ENCODE measurements around the gene UNC5A.

Gene UNC5A

DNA sequence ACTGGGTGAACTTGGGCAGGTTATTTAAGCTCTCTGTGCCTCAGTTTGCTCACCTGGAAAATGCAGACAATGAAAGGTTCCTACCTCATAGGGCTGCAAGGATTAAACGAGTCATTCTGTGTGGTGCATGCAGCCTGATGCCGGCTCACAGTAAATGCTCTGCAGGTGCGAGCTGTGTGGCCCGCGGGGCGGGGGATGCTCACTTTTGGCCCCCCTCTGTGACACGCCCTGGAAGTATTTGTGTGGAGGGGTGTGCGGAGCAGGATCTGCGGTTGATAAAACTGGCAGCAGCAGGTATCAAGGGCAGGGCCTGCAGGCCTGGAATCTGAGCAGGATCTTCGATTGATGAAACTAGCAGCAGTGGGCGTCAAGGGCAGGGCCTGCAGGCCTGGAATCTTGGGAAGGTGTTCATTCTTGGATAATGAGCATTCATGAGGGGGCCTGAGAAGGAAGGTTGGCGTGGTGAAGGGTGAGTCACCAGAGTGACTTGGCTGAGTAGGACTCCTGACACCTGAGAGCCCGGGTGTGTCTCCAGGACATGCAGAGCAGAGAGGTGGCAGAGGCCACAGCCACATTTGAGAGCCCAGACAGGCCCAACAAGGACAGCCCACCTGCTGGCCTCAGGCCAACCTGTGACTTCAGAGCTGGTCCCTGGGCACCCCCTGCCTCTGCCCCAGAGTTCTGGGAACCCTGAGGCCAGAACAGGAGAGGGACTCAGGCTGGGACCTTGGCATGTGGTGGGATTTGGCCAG lies 11.9 kb downstream of the UNC5A start:
- DNase-seq = no peak

DNA sequence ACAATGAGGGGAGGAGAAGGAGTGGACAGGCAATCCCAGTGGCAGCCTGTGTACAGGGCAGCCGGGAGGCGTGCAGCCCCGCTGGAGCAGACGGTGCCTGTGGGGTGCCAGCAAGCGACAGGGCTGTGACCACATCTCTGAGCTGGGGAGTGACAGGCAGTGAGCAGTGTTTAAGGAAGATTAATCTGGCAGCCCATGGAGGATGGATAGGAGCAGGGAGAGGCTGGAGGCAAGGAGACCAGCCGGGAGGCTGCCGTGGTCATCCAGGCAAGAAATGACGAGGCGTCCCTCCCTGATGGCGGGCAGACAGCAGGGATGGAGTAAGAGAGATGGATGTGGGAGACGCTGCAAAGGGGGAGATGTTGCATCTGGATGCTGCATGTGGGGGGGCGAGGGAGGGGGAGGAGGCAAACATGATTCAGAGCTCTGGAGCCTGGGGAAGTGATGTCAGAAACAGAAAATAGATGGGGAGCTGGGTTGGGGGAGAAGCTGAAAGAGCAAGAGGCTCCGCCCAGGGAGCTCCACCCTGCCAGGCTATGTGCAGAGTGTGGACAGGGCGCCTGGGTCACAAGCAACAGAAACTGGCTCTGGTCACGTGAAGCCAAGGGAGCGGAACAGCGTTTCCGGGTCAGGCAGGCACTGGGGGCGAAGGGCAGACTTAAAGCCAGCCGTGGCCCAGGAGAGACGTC lies 12.6 kb downstream of the UNC5A start:
- DNase-seq = no peak

DNA sequence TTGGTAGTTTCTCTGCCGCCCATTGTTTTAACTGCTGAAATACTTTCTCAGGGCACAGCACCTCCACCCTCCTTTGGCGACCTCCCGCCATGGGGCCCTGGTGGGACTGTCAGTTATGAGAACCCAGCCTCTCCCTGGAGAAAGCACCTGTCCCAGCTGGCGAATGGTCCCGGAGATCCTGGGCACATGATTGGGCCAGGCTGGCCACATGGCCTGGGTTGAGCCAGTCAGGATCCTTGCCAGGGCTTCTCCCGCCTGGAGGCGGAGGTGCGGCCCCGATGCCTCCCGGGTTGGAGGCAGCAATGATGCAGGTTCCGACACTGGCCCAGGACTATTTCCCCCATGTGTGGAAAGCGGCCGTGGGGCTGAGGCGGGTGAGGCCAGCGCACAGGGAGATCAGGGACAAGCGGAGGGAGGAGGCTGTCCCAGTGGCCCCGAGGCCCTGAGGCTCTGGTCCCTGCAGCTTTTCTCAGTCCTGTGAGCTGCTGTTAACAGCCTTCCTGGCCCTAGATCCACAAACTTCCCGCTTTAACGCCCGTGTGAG lies 13.6 kb downstream of the UNC5A start:
- DNase-seq = no peak

- DNase-seq = no peak
Observed at GRCh38 chr5:176824604-176825003, 14.2 kb downstream of the UNC5A start.

- DNase-seq = no peak
Observed at GRCh38 chr5:176825234-176825633, 14.9 kb downstream of the UNC5A start.

GRCh38 chr5:176825957-176826356 lies 15.6 kb downstream of the UNC5A start:
- no peak for DNase-seq

DNA sequence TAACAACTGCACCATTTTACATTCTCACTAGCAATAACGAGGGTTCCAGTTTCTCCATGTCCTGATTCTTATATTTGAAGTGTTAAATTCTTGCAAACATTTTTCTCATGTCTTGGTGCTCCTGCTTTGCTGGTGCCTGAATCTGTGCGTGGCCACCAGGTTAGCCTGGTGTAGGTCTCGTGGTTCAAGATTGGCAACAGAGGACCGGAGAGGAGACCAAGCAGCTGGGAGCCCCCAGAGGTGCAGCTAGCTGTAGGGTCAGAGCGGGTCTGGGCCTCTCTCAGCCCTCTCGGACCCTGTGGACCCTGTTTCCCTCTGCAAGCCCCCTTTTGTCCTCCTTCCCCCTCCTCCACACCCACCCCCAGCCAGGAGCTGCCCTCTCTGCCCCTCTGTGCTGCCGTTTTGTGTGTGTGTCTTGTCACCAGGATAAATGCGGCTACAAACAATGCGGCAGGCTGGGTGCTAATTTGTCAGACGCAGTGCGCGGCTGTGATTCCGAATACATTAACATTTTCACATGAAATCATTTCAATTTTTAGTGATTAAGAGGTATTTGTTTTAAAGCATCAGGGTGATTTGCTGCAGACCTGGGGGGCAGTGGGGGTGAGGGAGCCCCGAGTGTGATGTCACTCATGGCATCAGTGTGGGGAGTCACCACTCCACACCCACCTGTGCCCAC lies 17.5 kb downstream of the UNC5A start:
- no peak for DNase-seq

DNA sequence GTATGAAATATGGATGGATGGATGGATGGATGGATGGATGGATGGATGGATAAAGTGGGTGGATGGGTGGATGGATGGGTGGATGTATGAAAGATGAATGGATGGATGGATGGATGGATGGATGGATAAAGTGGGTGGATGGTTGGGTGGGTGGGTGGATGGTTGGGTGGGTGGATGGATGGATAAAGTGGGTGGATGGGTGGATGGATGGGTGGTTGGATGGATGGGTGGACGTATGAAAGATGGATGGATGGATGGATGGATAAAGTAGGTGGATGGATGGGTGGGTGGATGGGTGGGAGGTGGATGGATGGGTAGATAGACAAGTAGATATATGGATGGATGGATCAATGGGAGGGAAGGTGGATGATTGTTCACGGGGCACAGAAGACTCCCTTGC lies 19.0 kb downstream of the UNC5A start:
- DNase-seq = no peak

DNA sequence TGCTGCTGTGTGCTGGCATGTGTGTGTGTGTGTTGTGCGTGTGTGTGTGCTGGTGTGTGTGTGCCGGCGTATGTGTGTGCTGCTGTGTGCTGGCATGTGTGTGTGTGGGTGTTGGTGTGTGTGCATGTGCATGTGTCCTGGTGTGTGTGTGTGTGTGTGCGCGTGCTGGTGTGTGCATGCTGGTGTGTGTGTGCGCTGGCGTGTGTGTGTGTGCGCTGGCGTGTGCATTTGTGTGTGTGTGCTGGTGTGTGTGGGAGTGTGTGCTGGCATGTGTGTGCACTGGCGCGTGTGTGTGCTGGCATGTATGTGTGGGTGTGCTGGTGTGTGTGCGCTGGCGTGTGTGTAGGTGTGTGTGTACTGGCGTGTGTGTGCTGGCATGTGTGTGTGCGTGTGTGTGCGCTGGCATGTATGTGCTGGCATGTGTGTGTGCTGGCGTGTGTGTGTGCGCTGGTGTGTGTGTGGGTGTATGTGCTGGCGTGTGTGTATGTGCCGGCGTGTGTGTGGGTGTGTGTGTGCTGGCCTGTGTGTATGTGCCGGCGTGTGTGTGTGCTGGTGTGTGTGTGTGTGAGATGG lies 20.1 kb downstream of the UNC5A start:
- DNase-seq = no peak

DNA sequence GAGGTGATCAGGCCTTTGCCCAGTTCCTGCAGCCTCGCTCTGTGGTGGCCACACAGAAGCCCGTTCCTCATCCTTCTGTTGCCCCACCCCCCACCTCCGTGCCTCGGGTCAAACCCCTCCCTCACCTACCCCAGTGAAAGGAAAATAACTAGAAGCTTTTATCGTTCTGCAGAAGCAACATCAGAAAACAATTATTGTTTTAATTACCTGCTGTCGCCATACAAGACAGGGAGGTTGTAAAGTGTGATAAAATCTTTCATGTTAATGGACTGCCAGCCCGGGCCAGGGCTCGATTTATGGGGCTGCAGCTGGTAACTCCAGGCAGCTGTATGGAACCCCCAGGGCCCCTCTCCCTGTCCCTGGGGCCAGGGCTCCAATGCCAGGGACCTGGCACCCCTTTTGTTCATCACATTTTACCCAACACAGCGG lies 20.6 kb downstream of the UNC5A start:
- DNase-seq = no peak

DNA sequence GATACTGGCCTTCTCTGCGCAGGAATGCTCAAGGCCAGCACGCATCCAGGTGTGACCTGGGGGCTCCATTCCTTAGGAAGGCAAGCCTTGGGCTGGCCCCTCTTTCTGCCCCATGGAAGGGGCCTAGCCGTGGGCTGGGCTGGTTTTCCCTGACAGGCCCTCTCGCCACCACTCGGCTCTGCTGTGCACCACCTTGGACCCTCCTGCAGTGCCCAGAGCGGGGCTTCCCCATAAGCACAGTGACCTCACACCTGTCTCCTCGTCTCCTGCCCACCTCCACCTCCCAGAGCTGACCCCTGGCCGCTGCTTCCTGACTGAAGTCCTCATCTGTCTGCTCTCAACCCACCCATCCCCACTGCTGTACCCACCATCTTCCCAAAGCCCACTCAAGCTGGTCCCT lies 21.1 kb downstream of the UNC5A start:
- DNase-seq = no peak

DNA sequence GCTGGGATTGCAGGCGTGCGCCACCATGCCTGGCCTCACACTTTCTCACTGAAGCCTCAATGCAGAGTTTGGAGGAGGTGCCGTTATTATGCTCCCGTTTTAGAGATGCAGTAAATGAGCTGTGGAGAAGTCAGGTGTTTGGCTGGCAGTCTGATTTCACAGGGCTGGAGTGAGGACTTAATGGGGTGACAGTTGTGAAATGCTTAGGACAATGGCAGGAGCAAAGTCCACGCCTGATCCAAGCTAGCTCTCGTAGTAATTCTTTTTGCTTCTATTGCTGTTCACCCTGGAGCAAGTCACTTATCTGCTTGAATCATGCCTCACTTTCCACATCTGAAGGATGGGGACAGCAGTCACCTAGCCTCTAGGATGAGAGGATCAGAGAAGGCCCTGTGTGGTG lies 21.8 kb downstream of the UNC5A start:
- DNase-seq = no peak

- DNase-seq = no peak
Observed at GRCh38 chr5:176833286-176833685, 22.9 kb downstream of the UNC5A start.

DNA sequence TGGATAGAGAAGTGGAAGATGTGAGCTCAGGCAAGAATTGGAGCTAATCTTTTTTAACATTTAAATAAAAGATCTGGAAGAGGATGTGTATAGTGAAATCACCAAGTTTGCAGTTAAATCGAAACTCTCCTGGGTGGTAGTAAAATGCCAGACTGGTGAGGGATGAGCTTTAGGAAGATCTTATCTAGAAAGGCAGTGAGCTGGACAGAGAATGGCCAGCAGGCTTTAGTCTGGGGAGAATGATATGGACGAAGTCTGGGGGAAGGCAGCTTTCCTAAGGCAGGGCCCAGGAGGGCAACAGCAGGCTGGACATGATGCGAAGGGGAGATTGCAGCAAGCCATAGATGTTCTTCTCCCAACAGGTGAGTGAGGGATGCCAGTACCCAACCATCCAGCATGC lies 25.6 kb downstream of the UNC5A start:
- no peak for DNase-seq

DNA sequence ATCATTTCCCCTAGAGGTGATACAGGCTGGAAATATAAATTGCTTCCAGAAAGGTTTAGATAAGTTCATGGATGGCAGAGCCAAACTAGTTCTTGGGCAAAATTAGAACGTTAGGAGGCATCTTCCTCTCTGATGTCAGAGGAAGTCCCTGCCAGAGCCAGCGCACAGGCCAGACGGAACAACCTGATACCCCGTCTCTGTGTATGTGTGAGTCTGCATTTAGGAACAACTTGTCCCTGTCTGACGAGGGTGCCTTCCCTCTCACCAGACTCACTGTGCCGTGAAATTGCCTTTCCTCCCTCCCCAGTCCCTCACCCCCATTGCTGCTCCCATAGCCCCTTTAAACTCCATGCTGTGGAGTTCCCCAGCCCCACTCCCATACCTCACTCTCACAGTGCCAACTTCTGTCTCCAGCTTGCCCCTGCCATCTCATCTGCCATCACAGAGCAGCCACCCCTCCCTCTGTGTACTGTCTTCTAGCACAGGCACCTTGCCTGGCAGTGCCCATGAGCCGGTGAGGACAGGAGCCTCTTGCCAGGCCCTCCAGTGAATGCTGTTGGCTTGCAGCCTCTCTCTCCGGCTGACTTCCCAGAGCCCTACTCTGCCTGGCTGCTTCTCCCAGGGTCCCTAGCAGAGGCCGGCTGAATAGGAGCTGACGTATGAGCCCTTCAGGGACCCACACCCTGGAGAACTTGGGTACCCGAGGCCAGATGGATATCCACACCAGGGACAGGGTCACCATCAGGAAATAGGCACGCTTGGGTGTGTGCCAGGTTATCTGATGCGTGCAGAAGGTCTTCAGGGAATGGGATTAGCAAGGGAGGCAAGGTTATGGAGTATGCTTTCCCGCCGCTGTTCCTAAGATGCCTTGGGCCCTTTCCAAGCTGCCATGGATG lies 26.7 kb downstream of the UNC5A start:
- peak; percentile 25 for DNase-seq

DNA sequence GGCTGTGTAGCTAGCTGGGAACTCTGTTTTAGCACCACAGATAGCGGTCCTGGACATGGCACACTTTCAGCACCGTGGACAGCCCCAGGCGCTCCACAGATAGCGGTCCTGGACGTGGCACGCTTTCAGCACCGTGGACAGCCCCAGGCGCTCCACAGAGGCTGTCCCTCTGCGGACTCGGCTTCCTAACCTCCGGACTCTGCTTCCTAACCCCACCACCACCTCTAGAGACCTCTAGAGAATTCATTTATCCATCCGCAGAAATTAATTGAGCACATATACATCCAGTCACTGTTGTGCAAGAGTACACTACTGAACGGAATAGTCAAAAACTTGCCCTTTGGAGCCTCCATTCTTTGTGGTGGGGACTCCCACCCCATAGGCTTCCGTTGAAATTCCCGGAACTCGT lies 27.4 kb downstream of the UNC5A start:
- DNase-seq = no peak

DNA sequence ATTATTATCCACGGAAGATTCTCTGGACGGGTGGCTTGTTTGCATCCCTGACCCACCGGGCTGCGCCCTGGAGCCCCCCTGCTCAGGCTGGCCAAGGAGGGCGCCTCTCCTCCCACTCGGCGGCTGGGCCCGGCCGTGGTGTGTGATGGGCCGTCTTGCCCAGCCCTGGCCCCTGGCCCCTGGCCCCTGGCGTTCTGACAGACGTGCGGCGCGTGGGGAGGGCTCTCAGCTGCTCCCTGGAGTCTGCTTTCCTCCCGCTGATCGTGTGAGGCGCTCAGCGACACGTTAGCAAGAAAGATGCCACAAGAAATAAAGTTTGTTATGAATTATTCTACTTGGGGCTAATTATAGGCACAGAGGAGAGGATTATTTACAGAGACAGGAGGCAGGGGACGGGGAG lies 33.3 kb downstream of the UNC5A start:
- no peak for DNase-seq

GRCh38 chr5:176844281-176844680 lies 33.9 kb downstream of the UNC5A start:
- DNase-seq = no peak

DNA sequence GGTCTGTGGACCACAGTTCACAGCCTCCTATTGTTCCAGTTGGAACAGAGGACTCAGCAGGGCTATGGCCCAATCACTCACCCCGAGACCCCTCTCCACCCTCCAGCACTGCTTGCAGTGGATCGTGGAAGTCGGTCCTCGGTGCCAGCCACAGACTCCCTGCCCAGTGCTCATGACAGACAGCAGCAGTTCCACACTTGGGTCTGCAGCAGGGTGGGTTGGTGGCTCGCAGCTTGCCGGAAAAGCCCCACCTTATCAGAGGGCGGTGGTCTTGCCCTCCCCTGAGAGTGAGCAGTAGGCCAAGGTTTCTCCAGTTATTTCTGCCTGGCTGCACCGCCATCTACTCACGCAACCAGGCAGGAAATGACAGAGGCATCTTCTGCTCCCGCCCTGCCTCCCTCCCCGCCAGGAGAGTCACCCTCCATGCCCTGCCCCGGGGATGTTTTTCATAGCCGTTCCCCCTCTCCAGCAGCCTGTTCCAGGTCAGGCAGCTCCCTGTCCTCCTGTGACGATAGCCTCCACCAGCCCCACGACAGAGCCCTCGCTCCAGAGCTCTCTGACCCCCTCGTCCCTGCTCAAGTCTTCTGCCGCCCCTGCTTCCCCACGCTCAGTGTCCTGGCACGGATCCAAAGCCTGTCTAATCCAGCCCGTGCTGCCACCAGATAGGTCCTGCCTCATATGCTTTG lies 34.5 kb downstream of the UNC5A start:
- peak; percentile 50 for DNase-seq

DNA sequence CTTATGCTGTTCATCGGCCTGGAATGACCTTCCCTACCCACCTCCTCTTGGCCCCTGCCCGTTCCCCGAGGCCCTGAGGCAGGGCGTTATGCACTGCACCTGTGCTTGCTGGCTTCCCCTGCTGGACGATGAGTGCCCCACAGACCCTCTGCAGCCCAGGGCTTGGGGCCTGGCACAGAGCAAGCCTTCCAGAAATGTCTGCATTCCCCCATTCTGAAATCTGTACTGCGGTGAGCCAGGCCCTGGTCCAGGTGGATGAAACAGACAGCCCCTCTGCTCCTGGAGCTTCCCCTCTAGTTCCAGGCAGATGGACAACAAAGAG lies 35.0 kb downstream of the UNC5A start:
- DNase-seq = no peak

DNA sequence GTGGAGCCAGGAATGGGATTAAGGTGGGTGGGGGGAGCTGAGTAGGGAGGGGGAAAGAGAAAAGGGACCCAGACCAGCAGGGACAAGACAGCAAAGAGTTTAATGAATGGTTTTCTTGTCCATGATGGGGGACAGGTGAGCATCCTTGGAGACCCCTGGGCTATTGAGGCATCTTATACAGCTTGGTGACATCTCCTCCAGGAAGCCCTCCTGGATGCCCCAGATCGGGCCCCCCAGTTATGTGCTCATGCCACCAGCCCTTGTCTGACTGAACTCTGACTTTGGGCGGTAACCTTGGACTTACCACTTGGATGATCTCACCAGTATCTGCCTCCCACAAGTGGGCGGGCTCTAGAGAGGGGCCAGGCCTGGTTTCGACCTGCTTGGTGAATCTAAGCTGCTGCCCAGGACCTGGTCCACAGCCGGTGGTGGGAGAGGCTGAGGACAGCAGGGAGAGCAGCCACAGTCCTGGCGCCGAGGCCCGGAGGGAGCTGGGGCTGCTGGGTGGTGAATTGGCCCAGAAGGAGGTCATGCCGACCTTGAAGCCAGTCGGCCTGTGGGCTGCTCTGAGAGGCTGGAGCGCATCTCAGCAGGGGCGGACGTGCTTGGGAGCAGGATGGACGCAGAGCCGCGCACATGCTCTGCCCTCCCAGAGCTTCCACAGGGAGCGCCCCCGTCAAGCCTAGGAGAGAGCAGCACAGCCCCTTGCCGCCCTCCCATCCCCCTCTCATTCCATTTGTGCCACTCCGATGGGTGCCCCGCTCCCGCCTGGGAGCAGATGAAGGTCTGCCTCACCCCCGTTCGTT lies 36.2 kb downstream of the UNC5A start:
- DNase-seq = no peak

All from NCI-H1694 (cell line).